PFSK-1 (cell line): ENCODE data around the gene RNF112.

Experiments used
- FOXP2 ChIP-seq: optimal IDR thresholded peaks from 2 replicates; pipeline ENCODE3; 2011; ENCODE audit warnings: borderline replicate concordance, control low read depth, inconsistent platforms; ENCODE audit not compliant: insufficient read depth; ENCODE audit errors: extremely low read length, extremely low read depth
- POLR2AphosphoS5 ChIP-seq: IDR thresholded peaks from 2 replicates; pipeline ENCODE4 v1.6.1; 2012; ENCODE audit warnings: low read depth, mild to moderate bottlenecking, control low read depth, low read length, moderate library complexity
- REST ChIP-seq, 2 experiments: IDR thresholded peaks; 2 replicates each; pipeline versions ENCODE4 v1.6.1 to v1.8.0; 2011 to 2012; ENCODE audit warnings: low read depth in 2 of 2, low read length in 2 of 2, control low read depth in 1 of 2, inconsistent platforms in 1 of 2, mild to moderate bottlenecking in 1 of 2, moderate library complexity in 1 of 2; ENCODE audit not compliant: insufficient read depth in 1 of 2
- SIN3A ChIP-seq: IDR thresholded peaks from 2 replicates; pipeline ENCODE4 v1.6.1; 2012; ENCODE audit warnings: mild to moderate bottlenecking, low read length, moderate library complexity, borderline replicate concordance; ENCODE audit not compliant: insufficient read depth
- TAF1 ChIP-seq: IDR thresholded peaks from 2 replicates; pipeline ENCODE4 v1.6.1; 2012; ENCODE audit warnings: low read length, control low read depth, borderline replicate concordance; ENCODE audit not compliant: insufficient read depth

Gene RNF112

GRCh38 chr17:19363114-19363438, 48.0 kb upstream of the RNF112 start:
- no peak for TF ChIP-seq SIN3A
- no peak for TF ChIP-seq POLR2AphosphoS5
- no peak for TF ChIP-seq FOXP2
- TF ChIP-seq TAF1 = no peak
- no peak for TF ChIP-seq REST (IDR thresholded peaks at IDR 0.05; ENCODE audit: insufficient read depth in 1 of 2, low read depth in 2 of 2, low read length in 2 of 2)

GRCh38 chr17:19363460-19364035, 47.5 kb upstream of the RNF112 start:
- TF ChIP-seq FOXP2 (no peak), REST (IDR thresholded peaks at IDR 0.05; ENCODE audit: insufficient read depth in 1 of 2, low read depth in 2 of 2, low read length in 2 of 2) (no peak), SIN3A (no peak), POLR2AphosphoS5 (no peak), TAF1 (no peak)

- TF ChIP-seq FOXP2 (no peak), REST (IDR thresholded peaks at IDR 0.05; ENCODE audit: insufficient read depth in 1 of 2, low read depth in 2 of 2, low read length in 2 of 2) (no peak), TAF1 (no peak), SIN3A (no peak), POLR2AphosphoS5 (no peak)
Measured at GRCh38 chr17:19364699-19365498, 46.1 kb upstream of the RNF112 start.

GRCh38 chr17:19365499-19365817, 45.6 kb upstream of the RNF112 start:
- no peak for TF ChIP-seq SIN3A
- no peak for TF ChIP-seq FOXP2
- TF ChIP-seq TAF1 = no peak
- TF ChIP-seq POLR2AphosphoS5 = no peak
- no peak for TF ChIP-seq REST (IDR thresholded peaks at IDR 0.05; ENCODE audit: insufficient read depth in 1 of 2, low read depth in 2 of 2, low read length in 2 of 2)
